ENCODE results near the gene ANKMY1.

ANKMY1 gene

GRCh38 chr2:240465268-240465764, 92.5 kb downstream of the ANKMY1 start:
- no peaks in the 10 kb centered on the region for H3K36me3 ChIP-seq (replicated peaks; ENCODE audit: low read depth, low read length)
- H3K9me3 ChIP-seq (ENCODE audit: insufficient read depth, low read length), result no peaks in the 10 kb centered on the region
- no peak overlapping the region for H3K4me2 ChIP-seq (ENCODE audit: low read length)
- no peak overlapping the region for H3K27ac ChIP-seq (ENCODE audit: low read length)
- H4K20me1 ChIP-seq (ENCODE audit: insufficient read depth, low read length), result 0 out of 2 replicates have a peak, but pooled peaks cover under 1% of the 10 kb centered on the region
- H3K27me3 ChIP-seq (ENCODE audit: low read depth, low read length), result no peaks in the 10 kb centered on the region
- H3K4me1 ChIP-seq (ENCODE audit: low read length), result peaks cover 1% of the 10 kb centered on the region
- no peak overlapping the region for H2AFZ ChIP-seq (ENCODE audit: low read depth, low read length)
- no peak overlapping the region for H3K9ac ChIP-seq (ENCODE audit: low read length)
- H3K79me2 ChIP-seq (ENCODE audit: low read length), result no peaks in the 10 kb centered on the region
- no peak overlapping the region for H3K4me3 ChIP-seq (ENCODE audit: low read length)
- TF ChIP-seq CTCF (IDR thresholded peaks at IDR 0.05; ENCODE audit: low read depth, low read length) (no peak), EZH2phosphoT487 (IDR thresholded peaks at IDR 0.05; ENCODE audit: low read depth) (no peak)

GRCh38 chr2:240464514-240465241, 93.1 kb downstream of the ANKMY1 start:
- no peaks in the 10 kb centered on the region for H3K9me3 ChIP-seq (ENCODE audit: insufficient read depth, low read length)
- no peak overlapping the region for H2AFZ ChIP-seq (ENCODE audit: low read depth, low read length)
- H3K79me2 ChIP-seq (ENCODE audit: low read length), result no peaks in the 10 kb centered on the region
- TF ChIP-seq CTCF (IDR thresholded peaks at IDR 0.05; ENCODE audit: low read depth, low read length) (no peak), EZH2phosphoT487 (IDR thresholded peaks at IDR 0.05; ENCODE audit: low read depth) (no peak)
- H4K20me1 ChIP-seq (ENCODE audit: insufficient read depth, low read length), result no peaks in the 10 kb centered on the region
- no peak overlapping the region for H3K27ac ChIP-seq (ENCODE audit: low read length)
- no peak overlapping the region for H3K4me2 ChIP-seq (ENCODE audit: low read length)
- no peak overlapping the region for H3K4me3 ChIP-seq (ENCODE audit: low read length)
- no peaks in the 10 kb centered on the region for H3K27me3 ChIP-seq (ENCODE audit: low read depth, low read length)
- no peak overlapping the region for H3K9ac ChIP-seq (ENCODE audit: low read length)
- no peaks in the 10 kb centered on the region for H3K4me1 ChIP-seq (ENCODE audit: low read length)
- H3K36me3 ChIP-seq (replicated peaks; ENCODE audit: low read depth, low read length), result no peaks in the 10 kb centered on the region

- H3K4me1 ChIP-seq (ENCODE audit: low read length), result no peaks in the 10 kb centered on the region
- no peak overlapping the region for H2AFZ ChIP-seq (ENCODE audit: low read depth, low read length)
- no peak overlapping the region for H3K27ac ChIP-seq (ENCODE audit: low read length)
- no peaks in the 10 kb centered on the region for H3K36me3 ChIP-seq (replicated peaks; ENCODE audit: low read depth, low read length)
- H4K20me1 ChIP-seq (ENCODE audit: insufficient read depth, low read length), result no peaks in the 10 kb centered on the region
- H3K9ac ChIP-seq (ENCODE audit: low read length), result no peak overlapping the region
- no peak overlapping the region for H3K4me2 ChIP-seq (ENCODE audit: low read length)
- no peaks in the 10 kb centered on the region for H3K27me3 ChIP-seq (ENCODE audit: low read depth, low read length)
- H3K79me2 ChIP-seq (ENCODE audit: low read length), result no peaks in the 10 kb centered on the region
- no peaks in the 10 kb centered on the region for H3K9me3 ChIP-seq (ENCODE audit: insufficient read depth, low read length)
- no peak overlapping the region for H3K4me3 ChIP-seq (ENCODE audit: low read length)
- no peak for TF ChIP-seq CTCF (IDR thresholded peaks at IDR 0.05; ENCODE audit: low read depth, low read length)
- no peak for TF ChIP-seq EZH2phosphoT487 (IDR thresholded peaks at IDR 0.05; ENCODE audit: low read depth)
Observed at GRCh38 chr2:240463866-240464481, 93.8 kb downstream of the ANKMY1 start.

GRCh38 chr2:240463274-240463865, 94.4 kb downstream of the ANKMY1 start:
- no peak overlapping the region for H3K4me2 ChIP-seq (ENCODE audit: low read length)
- no peaks in the 10 kb centered on the region for H3K36me3 ChIP-seq (replicated peaks; ENCODE audit: low read depth, low read length)
- H3K4me3 ChIP-seq (ENCODE audit: low read length), result no peak overlapping the region
- no peaks in the 10 kb centered on the region for H3K79me2 ChIP-seq (ENCODE audit: low read length)
- no peak overlapping the region for H2AFZ ChIP-seq (ENCODE audit: low read depth, low read length)
- H4K20me1 ChIP-seq (ENCODE audit: insufficient read depth, low read length), result no peaks in the 10 kb centered on the region
- H3K9ac ChIP-seq (ENCODE audit: low read length), result no peak overlapping the region
- no peaks in the 10 kb centered on the region for H3K27me3 ChIP-seq (ENCODE audit: low read depth, low read length)
- no peaks in the 10 kb centered on the region for H3K9me3 ChIP-seq (ENCODE audit: insufficient read depth, low read length)
- H3K27ac ChIP-seq (ENCODE audit: low read length), result no peak overlapping the region
- H3K4me1 ChIP-seq (ENCODE audit: low read length), result no peaks in the 10 kb centered on the region
- TF ChIP-seq CTCF (IDR thresholded peaks at IDR 0.05; ENCODE audit: low read depth, low read length) (no peak), EZH2phosphoT487 (IDR thresholded peaks at IDR 0.05; ENCODE audit: low read depth) (no peak)

Data from OCI-LY3 (cell line).